HG02759 (cell line): ENCODE measurements around the gene LOXL3.
"Not testable (repeated sequence)": the region's sequence is repeated elsewhere in the genome, so short reads cannot be mapped to it uniquely, and the experiment has no call there.

Experiments used
- ATAC-seq: cut with Tn5 transposase; IDR thresholded peaks from one replicate; pipeline ENCODE4 v1.9.1; 2021; ENCODE audit warnings: mild to moderate bottlenecking, moderate library complexity; ENCODE audit not compliant: unreplicated experiment

Gene LOXL3

DNA sequence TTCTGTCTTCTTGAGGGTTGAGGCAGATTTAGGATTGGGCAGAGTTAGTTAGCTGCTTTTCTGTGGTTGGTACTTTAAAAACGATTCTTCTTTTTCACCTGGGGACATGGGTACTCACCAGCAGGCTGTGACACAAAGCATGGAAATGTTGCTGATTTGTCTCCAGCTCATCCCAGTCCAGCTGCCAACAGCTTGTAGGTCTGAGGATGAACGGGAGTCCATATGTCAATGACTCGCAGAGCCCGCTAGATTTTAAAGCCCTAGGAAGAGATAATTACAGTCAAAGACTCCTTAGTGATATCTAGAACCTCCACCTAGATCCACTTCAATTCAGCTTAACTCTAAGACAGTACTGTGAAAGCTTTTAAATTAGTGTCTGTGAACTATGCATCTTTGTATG is 21.6 kb upstream of the LOXL3 start:
- no peak for ATAC-seq

DNA sequence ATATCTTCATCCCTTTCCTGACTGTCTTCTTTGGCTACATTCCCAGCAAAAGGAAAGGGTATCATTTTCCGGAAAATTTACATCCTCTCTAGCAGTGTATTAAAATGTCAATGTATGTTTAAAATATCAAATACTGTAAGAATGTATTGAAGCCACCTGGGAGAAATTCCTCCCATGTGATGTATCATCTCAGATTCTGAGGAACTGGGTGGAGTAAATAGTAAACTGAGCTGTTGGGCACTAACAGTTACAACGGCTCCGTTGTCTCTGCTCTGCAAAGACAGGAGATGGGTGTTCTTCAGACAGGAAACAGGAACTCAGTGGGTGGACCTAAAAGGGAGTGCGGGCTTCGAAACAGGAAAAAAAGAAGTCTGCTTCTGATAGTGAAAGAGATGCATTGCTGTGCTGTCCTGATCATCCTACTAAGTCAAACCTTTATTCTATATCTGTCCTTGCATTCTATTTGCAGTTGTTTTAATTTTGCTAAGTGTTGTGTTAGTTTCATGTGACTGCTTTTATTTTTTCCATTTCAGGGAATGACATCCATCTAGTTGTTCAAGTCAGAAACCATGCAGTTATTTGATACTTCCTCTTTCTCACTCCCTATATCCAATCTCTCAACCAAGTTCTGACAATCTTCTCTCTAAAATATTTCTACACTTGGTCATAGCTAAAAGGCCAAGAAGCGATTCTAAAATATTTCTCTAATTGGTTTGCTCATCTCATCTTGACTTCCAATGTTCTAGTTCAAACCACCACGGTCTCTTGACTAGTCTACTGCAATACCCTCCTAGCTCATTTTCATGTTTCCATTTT is 20.2 kb upstream of the LOXL3 start:
- ATAC-seq, result peak; percentile 45

DNA sequence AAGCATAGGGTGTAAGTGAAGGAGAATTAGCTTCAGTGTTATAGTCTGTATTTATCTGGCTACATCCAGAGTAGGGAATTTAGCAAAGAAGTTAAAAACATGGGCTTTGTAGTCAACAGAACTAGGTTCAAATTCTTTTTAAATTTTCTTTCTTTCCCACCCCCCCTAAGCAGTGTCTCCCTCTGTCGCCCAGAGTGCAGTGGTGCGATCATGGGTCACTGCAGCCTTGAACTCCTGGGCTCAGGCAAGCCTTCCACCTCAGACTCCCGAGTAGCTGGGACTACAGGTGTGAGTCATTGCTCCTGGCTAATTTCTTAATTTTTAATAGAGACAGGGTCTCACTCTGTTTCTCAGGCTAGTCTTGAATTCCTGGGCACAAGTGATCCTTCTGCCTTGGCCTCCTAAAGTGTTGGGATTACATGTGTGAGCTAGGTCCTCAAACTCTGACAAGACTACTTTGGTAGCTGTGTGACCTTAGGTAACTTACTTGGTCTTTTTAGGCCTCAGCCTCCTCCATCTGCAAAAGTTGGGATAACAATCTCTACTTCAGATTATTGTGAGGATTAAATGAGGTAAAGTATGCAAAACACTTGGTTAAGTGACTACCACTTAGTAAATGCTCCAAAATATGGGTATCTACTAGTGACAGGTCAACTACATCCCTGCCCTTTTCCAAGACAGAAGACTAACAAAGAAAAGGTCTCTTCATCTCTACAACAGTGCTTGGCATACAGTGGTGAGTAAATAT is 18.6 kb upstream of the LOXL3 start:
- ATAC-seq, result no peak

DNA sequence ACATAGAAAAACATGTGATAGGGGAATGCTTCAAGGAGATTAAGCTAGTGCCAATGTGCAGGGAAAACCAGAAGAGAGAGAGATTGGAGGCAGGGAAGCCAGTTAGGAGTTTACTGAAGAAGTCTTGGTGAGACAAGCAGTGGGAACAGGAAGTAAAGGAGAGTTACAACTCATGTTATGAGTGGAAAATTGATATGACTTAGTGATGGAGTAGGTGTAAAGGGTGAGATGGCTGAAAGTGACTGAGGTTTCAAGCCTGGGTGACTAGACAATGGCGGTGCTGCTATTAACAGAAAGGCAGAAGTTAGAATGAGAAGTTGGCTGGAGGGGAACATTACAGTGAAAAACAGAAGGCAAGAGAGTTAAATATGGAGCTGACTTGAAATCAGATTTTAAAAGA is 17.3 kb upstream of the LOXL3 start:
- peak; percentile 82 for ATAC-seq

DNA sequence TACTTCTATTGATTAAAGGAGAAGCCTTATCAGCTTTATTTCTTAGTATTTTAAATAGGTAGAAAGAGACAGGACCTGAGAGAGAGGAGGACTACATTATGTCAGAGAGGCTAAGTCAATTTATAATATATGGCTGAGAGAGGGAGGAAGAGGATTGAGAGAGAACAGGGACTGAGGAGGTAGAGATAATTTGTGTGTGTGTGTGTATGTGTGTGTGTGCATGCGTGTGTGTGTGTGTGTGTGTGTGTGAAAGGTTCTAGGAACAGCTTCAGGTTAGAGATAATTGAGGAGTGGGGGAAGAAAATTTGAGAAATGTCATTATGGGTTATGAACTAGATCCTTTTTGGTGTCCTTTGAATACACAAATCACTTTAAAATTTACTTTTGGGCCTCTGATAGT is 15.9 kb upstream of the LOXL3 start:
- ATAC-seq, result no peak

DNA sequence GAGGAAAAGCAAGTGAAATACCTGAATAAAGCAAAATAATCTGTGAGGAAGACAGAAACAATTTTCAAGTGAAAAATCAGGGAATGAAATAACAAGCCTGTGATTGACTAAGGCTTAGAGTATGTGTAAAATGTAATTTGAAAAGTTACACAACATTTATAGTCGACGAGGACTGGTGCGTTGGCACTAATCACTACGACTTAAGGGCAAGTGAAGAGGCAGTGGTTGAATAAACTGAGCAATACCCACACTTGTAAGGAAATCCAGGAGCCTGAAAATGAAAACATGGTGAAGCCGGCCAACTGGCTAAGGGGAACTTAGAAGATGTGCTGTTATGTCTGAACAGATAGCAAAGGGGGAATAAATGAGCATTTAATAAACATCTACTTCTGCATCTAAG is 14.1 kb upstream of the LOXL3 start:
- no peak for ATAC-seq

DNA sequence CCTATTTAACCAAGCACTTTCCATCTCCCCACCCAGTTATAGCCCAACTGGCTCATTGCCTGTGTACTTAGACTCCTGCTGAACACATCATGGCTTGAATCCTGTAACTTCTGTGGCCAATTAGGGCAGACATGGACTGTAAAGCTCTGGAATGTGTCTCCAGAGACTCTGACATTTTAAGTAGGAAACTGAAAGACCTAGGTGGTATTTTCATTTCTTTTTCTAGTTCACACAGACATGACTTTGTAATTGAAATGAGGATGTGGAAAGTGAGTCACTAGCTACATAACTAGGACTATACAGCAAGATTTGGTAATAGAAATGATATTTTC is 13.0 kb upstream of the LOXL3 start:
- ATAC-seq, result no peak

DNA sequence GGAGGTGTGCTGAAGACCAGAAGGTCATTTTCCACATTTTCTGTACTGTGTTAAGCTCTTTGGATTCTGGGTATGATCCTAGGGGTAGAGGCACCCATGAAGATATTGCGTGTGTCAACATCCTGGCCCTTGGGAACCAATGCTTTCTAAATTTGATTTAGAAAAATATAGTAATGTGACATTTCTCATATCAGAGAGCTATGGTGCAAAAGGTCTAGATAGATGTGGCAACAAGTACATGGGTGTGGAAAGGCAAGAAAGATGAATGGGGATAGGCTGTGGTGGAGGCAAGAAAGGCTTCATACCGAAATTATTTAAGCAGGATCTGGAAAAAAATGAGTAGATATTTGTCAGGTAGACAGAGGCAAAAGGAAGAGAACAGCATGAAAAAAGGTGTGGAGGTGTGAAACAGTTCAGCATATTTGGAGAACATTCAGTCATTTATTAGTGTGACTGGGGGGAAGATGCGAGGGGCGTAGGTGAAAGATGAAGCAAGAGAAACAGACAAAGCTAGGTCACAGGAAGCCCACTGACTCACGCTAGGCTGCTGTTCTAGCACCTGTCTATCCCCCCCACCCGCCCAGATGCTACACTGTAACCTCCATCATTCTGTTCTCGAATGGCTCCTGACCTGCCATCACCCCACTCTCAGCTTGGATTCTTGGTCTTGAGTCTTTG is 12.5 kb upstream of the LOXL3 start:
- no peak for ATAC-seq

DNA sequence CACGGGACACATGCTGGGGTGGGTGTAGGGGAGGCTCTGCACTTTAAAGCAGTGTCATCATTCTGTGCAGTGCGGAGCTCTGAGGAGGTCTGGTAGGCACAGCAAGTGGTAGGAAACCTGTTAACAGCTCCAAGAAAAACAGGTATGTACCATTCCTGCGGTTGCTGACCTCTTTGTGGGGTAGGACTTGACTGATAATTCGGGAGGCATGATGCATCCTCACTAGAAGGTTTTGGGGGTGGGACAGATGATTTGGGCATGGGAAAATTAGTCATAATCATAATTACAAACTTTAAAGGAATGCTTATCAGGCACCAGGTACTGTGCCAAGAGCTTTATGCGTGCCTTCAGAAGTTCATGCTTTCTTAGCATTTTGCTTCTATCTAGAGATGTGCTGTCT is 10.5 kb upstream of the LOXL3 start:
- no peak for ATAC-seq

DNA sequence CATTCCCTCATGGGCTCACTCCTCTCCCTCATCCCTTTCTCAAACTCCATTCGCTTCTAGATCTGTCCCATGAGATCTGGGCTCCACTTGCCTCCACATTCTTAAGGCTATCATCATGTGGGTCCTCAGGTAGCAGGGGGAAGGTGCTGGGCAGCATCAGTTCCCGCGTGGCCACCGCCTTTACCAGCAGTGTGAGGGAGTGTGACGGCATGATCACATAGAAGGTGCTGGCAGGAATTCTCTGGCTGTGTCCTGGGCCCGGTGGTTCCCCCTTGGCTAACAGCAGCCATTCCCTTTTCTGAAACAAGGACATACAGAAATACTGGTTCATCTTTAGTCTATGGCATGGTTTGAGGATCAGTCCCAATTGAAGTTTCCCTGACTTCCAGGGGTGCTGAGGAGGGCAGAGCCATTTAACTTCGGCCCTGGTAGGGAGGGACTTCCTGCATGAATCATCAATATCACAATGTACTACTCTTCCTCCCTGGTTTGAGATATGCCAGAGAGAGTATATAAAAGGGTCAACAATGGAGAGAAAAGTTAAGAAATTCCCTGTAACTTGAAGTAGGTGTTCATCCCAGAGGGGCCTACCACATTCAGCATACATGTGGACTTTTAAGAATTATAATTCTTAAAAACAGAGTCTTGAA is 8.5 kb upstream of the LOXL3 start:
- no peak for ATAC-seq

DNA sequence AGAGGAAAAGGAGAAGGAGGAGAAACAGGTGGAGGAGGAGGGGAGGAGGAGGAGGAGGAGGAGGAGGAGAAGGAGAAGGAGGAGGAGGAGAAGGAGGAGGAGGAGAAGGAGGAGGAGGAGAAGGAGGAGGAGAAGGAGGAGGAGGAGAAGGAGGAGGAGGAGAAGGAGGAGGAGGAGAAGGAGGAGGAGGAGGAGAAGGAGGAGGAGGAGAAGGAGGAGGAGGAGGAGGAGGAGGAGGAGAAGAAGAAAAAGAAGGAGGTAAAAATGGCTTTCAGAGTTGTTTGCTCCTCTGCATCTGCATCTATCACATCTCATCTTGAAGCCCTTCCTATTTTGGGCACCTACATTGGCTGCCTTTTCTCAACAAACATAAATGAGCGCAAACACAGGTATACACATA is 7.3 kb upstream of the LOXL3 start:
- ATAC-seq, result not testable (repeated sequence)

DNA sequence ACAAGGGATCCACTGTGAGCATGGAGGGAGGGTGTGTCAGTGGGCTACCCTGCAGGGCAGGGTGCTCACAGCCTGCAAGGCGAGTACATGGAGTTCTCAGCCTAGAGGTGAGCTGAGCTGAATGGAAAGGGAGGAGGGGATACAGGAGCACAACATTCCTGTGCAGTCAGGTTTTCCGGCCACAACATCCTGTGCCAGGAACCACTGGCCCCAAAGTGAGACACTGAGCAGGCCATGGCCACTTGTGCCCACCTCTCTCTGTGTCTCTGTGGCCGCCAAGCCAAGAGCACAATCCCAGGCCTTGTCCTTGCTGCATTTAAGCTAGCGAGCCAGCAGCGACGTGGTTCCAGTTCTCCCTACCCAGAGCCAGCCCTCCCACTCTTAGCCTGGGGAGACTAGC is 6.8 kb upstream of the LOXL3 start:
- no peak for ATAC-seq

DNA sequence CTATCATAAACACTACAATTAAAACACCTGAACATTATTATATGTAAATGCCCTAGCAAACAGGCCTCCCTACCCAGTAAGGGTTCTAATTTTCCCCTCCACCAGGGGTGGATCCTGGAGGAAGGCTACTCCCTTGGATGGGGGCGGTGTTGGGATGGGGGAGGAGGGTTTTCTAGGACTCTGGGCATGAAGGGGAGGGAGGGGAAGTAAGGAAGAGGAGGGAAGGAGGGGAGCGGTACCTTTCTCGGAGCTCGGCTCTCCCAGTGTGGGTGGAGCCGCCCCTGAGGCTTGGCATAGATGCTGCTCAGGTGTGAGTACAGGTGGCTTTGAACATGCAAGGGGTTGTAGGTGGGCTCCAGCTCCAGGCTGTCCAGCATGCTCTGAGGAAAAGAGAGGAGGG is 6.2 kb upstream of the LOXL3 start:
- ATAC-seq, result no peak

DNA sequence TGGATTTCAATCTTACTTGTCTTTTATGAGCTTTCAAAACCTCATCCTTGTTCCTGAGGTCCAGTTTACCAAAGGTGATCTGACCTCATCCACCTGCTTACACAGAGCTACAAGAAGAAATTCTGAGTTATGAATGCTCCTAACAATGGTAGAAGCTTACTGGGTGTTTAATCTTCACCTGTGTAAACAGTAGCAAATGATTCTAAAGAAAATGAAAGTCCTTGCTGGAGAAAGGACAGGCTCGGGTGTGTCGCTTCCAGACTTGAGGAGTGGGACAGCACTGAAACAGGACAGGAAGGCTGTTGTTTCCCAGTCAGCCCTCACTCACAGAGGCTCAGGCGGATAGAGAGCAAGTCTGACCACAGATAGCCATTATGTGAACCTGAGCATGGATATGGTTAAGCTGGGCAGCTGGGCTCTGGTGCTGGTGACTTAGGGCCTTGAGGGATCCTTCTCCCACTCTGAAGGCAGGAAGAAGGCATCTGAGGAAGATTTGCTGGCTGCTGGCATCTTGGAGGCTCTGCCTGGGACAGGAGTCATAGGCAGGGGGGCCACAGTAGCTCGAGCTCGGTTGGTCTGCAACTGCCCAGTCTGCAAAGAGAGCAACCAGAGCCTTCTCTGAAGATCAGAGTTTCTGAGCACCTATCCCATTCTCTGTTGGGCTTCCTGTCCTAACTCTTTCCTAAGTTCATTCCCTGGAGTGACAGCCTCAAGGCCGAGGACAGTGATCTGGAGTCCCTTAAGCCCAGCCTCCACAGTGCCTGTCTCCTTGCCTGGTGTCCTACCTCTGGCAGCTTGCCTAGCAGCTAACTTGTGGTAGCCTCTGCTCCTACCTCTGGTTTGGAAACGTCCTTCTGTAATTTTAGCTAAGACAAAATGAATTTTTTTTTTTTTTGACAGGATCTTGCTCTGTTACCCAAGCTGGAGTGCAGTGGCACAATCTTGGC is 4.8 kb upstream of the LOXL3 start:
- no peak for ATAC-seq

DNA sequence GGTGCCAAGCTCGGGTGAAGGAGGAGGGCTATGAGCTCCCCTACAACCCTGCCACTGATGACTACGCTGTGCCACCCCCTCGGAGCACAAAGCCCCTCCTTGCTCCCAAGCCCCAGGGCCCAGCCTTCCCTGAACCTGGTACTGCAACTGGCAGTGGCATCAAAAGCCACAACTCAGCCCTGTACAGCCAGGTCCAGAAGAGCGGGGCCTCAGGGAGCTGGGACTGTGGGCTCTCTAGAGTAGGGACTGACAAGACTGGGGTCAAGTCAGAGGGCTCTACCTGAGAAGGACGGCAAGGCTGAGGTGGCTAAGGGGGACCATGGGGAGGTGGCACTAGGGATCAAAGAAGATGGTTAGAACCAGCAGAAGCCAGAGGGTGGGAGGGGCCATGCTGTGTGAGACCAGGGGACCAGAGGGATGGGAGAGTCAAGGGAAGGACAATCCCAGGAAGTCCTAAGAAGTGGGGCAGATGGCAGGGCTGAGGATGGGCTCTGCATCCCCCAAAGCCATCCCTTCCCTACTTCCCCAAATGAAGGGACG is 3.2 kb upstream of the LOXL3 start:
- no peak for ATAC-seq

DNA sequence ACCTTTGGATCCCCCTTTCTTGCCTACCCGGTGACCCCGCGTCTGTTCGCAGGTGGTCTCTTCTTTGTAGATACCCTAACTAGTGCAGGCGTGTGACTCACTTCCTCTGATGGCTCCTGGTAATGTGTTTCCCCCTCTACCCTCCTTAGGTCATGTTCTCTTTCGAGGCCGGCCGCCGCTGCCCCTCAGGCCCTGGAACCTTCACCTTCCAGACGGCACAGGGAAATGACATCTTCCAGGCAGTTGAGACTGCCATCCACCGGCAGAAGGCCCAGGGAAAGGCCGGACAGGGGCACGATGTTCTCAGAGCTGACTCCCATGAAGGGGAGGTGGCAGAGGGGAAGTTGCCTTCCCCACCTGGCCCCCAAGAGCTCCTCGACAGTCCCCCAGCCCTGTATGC is 2.4 kb upstream of the LOXL3 start:
- no peak for ATAC-seq

DNA sequence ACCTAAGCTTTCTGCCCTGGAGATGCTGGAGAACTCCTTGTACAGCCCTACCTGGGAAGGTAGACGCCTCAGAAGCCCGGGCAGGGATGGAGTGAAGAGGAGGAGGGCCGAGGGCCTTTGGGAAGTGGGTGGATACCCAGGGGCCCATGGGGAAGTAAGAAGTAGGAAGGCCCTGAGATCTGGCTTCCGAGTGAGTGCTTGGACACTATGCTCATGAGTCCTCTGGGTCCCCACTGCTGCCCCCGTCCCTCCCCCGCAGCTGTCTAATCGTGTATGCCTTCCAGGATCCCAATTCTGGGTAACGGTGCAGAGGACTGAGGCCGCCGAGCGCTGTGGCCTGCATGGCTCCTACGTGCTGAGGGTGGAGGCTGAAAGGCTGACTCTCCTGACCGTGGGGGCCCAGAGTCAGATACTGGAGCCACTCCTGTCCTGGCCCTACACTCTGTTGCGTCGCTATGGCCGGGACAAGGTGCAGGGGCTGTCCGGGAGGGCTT is 1.9 kb upstream of the LOXL3 start:
- no peak for ATAC-seq

DNA sequence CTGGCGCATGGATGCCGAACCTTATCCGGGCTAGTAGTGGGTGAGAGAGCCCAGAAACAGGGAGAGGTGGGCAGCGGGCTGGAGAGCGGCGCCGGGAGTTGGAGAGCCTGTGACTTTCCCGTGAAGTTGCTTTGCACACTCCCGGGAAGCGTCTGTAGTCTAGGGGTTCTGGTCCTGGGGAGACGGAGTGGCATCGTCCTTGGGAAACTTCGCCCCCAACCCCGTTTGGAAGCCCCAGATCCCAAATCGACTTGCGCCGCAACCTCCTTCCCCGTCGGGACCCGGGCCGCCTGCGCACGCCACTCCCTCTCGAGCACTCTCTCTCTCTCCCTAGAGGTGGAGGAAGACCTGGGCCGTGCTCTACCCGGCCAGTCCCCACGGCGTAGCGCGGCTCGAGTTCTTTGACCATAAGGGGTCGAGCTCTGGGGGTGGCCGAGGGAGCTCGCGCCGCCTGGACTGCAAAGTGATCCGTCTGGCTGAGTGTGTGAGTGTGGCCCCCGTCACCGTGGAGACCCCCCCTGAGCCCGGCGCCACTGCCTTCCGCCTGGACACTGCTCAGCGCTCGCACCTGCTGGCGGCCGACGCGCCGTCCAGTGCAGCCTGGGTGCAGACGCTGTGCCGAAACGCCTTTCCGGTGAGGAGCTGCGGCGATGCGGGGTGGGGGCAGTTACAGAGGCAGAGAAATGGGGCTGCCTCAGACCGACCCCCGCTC is 1.2 kb upstream of the LOXL3 start:
- ATAC-seq, result peak; percentile 52
